Chondrocyte (in vitro differentiated cells): ENCODE results near the gene MYO9B. TPM values are rescaled to one million over a fixed set of nuclear protein-coding genes. Genes with fewer than 3 reads are reported as not detected.

Experiments
- DNase-seq: peaks from one replicate; pipeline ENCODE4 v3.0.0; 2021; ENCODE audit warnings: mixed read lengths, low spot score
- H3K27ac Mint-ChIP-seq: one replicate; pipeline ENCODE4 v1.8.0; 2021; ENCODE audit warnings: mild to moderate bottlenecking, moderate library complexity, mixed read lengths; ENCODE audit not compliant: unreplicated experiment
- H3K27me3 Mint-ChIP-seq: 2 replicates; pipeline ENCODE4 v1.8.0; 2021; ENCODE audit warnings: low read depth, mixed read lengths
- H3K36me3 Mint-ChIP-seq: 2 replicates; pipeline ENCODE4 v1.8.0; 2021; ENCODE audit warnings: low read depth, mixed read lengths
- H3K4me1 Mint-ChIP-seq: 2 replicates; pipeline ENCODE4 v1.8.0; 2021; ENCODE audit warnings: low read depth, mild to moderate bottlenecking, mixed read lengths
- H3K4me3 Mint-ChIP-seq: one replicate; pipeline ENCODE4 v1.8.0; 2021; ENCODE audit warnings: mild to moderate bottlenecking, moderate library complexity, mixed read lengths; ENCODE audit not compliant: unreplicated experiment
- H3K9me3 Mint-ChIP-seq: 2 replicates; pipeline ENCODE4 v1.8.0; 2021; ENCODE audit warnings: low read depth, mixed read lengths
- total RNA-seq: library from RNA; stranded (reverse); gene quantifications from 3 replicates; pipeline ENCODE4 v1.2.1, GENCODE V29; 2021
- TF ChIP-seq, protein P1 (sequence below): fragments of 200-600 bp; sonication (generic); IDR thresholded peaks from 2 replicates; pipeline ENCODE4 v1.5.0; 2021; ENCODE audit warnings: antibody characterized with exemption, mild to moderate bottlenecking, moderate library complexity

The MYO9B gene
- total RNA-seq, 1 donor from 2014 or later: 94.6 TPM

DNA sequence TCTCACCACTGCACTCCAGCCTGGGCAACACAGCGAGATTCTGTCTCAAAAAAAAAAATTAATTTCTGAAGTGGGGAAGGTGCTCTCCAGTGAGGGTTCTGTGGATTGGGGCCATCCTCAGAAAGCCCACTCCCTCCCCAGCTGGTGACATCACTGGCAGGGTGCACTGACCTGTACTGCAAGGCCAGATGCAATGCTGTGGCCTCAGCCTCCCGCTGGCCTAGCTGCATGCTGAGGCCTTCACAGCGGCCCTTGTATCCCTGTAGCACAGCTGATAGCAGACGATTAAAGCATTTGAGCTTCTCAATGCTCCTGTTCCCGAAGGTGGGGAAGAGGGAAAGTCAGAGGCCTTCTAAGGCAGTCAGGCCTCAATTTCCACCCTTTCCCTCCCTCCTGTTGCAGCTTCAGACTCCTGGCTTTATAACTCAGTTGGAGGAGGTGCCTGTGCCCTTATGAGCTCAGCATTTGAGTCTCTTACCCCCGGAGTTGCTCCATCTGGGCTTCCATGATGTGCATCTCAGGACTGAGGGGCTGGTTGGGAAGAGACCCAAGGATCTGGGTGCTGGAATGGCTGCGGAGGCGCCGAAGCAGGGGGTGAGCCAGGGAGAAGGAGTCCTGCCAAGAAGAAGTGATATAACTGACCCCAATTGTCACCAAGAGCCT is 183.7 kb downstream of the MYO9B start:
- Mint-ChIP-seq H3K27me3 (peaks cover 2% of the 10 kb centered on the region), H3K9me3 (no peaks in the 10 kb centered on the region), H3K4me3 (no peak overlapping the region), H3K27ac (no peak overlapping the region), H3K4me1 (peaks cover 10% of the 10 kb centered on the region), H3K36me3 (no peaks in the 10 kb centered on the region)
- no peak for DNase-seq
- TF ChIP-seq, protein P1, sequence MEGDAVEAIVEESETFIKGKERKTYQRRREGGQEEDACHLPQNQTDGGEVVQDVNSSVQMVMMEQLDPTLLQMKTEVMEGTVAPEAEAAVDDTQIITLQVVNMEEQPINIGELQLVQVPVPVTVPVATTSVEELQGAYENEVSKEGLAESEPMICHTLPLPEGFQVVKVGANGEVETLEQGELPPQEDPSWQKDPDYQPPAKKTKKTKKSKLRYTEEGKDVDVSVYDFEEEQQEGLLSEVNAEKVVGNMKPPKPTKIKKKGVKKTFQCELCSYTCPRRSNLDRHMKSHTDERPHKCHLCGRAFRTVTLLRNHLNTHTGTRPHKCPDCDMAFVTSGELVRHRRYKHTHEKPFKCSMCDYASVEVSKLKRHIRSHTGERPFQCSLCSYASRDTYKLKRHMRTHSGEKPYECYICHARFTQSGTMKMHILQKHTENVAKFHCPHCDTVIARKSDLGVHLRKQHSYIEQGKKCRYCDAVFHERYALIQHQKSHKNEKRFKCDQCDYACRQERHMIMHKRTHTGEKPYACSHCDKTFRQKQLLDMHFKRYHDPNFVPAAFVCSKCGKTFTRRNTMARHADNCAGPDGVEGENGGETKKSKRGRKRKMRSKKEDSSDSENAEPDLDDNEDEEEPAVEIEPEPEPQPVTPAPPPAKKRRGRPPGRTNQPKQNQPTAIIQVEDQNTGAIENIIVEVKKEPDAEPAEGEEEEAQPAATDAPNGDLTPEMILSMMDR: no peak

- peaks cover 2% of the 10 kb centered on the region for H3K27me3 Mint-ChIP-seq
- DNase-seq: no peak
- peaks cover 8% of the 10 kb centered on the region for H3K4me1 Mint-ChIP-seq
- no peak overlapping the region for H3K27ac Mint-ChIP-seq
- H3K4me3 Mint-ChIP-seq: no peak overlapping the region
- TF ChIP-seq, protein P1: no peak
- no peaks in the 10 kb centered on the region for H3K9me3 Mint-ChIP-seq
- H3K36me3 Mint-ChIP-seq: no peaks in the 10 kb centered on the region
These were observed 184.4 kb downstream of the MYO9B start for GRCh38 chr19:17259934-17260333.

- TF ChIP-seq, protein P1: peak; percentile 96
- Mint-ChIP-seq H3K4me3 (no peak overlapping the region), H3K9me3 (no peaks in the 10 kb centered on the region), H3K36me3 (no peaks in the 10 kb centered on the region), H3K27me3 (peaks cover 2% of the 10 kb centered on the region), H3K27ac (no peak overlapping the region), H3K4me1 (peaks cover 3% of the 10 kb centered on the region)
- DNase-seq: no peak
These were observed 185.3 kb downstream of the MYO9B start for GRCh38 chr19:17260842-17261325.

GRCh38 chr19:17262557-17262956 is 187.0 kb downstream of the MYO9B start:
- no peak for DNase-seq
- no peak overlapping the region for H3K4me3 Mint-ChIP-seq
- peaks cover 8% of the 10 kb centered on the region for H3K4me1 Mint-ChIP-seq
- TF ChIP-seq, protein P1: no peak
- no peaks in the 10 kb centered on the region for H3K36me3 Mint-ChIP-seq
- H3K27ac Mint-ChIP-seq: no peak overlapping the region
- peaks cover 4% of the 10 kb centered on the region for H3K9me3 Mint-ChIP-seq
- peaks cover 2% of the 10 kb centered on the region for H3K27me3 Mint-ChIP-seq

Other genes starting within 250 kb of the MYO9B start
- gene SIN3B, start 246.4 kb upstream of the MYO9B start, total RNA-seq: 59.2 to 62.2 TPM (median 59.7 TPM) in 3 replicates
- 0.05 to 0.10 TPM in 2 of 3 replicates, not detected in the other for gene F2RL3, start 186.8 kb upstream of the MYO9B start, total RNA-seq
- 4.9 to 10.6 TPM (median 6.1 TPM) in 3 replicates for gene CPAMD8, start 49.0 kb upstream of the MYO9B start, total RNA-seq
- 7.8 to 9.5 TPM (median 8.2 TPM) in 3 replicates for gene HAUS8, start 325 bp upstream of the MYO9B start, total RNA-seq
- 27.3 to 31.7 TPM (median 29.9 TPM) in 3 replicates for gene USE1, start 139.6 kb downstream of the MYO9B start, total RNA-seq
- gene OCEL1, start 150.4 kb downstream of the MYO9B start, total RNA-seq: 21.1 to 23.8 TPM (median 22.3 TPM) in 3 replicates
- 31.9 to 45.0 TPM (median 43.7 TPM) in 3 replicates for gene NR2F6, start 170.1 kb downstream of the MYO9B start, total RNA-seq
- gene USHBP1, start 189.0 kb downstream of the MYO9B start, total RNA-seq: not detected in 3 replicates
- gene BABAM1, start 191.7 kb downstream of the MYO9B start, total RNA-seq: 83.3 to 100 TPM (median 91.2 TPM) in 3 replicates
- gene ANKLE1, start 206.1 kb downstream of the MYO9B start, total RNA-seq: 0.38 to 0.57 TPM (median 0.53 TPM) in 3 replicates
- gene ABHD8, start 227.6 kb downstream of the MYO9B start, total RNA-seq: 3.5 to 6.6 TPM (median 5.9 TPM) in 3 replicates
- gene MRPL34, start 230.1 kb downstream of the MYO9B start, total RNA-seq: 56.6 to 68.7 TPM (median 61.7 TPM) in 3 replicates
- gene DDA1, start 233.8 kb downstream of the MYO9B start, total RNA-seq: 53.0 to 66.6 TPM (median 63.9 TPM) in 3 replicates